GM15510 (cell line): Measurements from ENCODE around the gene IFITM1.

Experiments used
- POLR2A ChIP-seq: IDR thresholded peaks from 3 replicates; pipeline ENCODE4 v1.6.1; 2011; ENCODE audit warnings: borderline replicate concordance; ENCODE audit not compliant: insufficient read length; ENCODE audit errors: extremely low read depth

The IFITM1 gene

GRCh38 chr11:328012-328411, 14.2 kb downstream of the IFITM1 start:
- no peak for TF ChIP-seq POLR2A

DNA sequence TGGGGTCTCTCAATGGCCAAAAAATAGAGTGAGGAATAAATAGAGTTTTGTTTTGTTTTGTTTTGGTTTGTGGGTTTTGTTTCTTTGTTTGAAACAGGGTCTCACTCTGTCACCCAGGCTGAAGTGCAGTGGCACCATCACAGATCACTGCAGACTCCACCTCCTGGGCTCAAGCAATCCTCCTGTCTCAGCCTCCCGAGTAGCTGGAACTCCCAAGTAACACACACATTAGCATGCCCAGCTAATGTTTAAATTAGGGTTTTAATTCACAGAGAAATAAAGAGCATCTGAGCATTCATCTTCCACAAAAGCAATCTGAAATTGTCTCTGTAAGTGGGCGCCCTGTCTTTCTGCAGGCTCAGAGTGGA, 16.0 kb downstream of the IFITM1 start:
- no peak for TF ChIP-seq POLR2A

DNA sequence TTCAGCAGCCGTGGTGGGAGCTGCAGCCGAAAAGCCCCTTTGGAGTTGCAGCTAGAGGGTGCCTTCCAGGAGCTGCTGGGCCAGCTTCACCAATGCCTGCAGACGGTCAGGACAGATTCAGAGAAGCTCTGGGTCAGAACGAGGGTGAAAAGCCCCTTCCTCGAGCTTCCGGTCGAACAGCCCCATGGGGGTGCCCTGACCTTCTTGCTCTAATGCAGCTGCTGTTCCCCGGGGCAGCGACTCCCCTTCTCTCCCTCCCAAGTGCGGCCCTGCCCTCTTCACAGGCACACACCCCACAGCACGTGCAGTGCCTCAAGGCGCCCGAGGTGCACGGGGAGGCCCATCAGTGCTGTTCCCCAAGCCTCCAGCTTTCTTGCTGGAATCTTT, 16.5 kb downstream of the IFITM1 start:
- TF ChIP-seq POLR2A: peak; percentile 11

DNA sequence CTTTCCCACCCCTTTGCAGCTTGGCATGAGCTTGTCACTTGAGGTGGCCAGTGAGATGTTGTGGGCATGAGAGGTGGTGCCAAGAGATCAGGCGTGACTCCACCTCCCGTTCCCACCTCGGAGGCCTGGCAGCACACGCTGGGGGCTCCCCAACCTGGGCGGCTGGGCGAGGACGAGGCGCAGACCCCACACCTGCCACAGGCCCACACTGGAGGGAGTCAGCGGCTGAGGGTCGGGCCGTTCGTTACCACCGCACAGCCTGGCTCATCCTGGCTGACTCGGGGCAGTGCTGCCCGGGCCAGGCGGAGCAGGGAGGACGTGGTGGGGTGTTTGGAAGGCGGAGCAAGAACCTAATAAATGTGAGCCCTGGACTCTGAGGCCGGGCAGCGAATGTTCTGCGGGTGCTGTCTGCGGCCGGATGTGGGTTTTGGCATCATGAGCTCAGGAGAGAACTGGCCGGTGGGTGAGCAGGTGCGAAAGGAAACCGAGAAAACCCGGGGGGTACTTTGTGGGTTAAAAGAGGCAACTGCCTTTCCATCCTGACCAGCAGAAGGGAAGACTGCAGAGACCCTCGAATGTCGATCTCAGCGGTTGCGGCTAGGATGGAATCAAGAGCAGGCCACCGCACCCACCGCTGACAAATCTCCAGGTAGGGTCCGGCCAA, 17.0 kb downstream of the IFITM1 start:
- peak; percentile 3 for TF ChIP-seq POLR2A

- TF ChIP-seq POLR2A: no peak
Measured at GRCh38 chr11:331358-332060, 17.7 kb downstream of the IFITM1 start.

- TF ChIP-seq POLR2A: no peak
Measured at GRCh38 chr11:332651-333480, 19.0 kb downstream of the IFITM1 start.

DNA sequence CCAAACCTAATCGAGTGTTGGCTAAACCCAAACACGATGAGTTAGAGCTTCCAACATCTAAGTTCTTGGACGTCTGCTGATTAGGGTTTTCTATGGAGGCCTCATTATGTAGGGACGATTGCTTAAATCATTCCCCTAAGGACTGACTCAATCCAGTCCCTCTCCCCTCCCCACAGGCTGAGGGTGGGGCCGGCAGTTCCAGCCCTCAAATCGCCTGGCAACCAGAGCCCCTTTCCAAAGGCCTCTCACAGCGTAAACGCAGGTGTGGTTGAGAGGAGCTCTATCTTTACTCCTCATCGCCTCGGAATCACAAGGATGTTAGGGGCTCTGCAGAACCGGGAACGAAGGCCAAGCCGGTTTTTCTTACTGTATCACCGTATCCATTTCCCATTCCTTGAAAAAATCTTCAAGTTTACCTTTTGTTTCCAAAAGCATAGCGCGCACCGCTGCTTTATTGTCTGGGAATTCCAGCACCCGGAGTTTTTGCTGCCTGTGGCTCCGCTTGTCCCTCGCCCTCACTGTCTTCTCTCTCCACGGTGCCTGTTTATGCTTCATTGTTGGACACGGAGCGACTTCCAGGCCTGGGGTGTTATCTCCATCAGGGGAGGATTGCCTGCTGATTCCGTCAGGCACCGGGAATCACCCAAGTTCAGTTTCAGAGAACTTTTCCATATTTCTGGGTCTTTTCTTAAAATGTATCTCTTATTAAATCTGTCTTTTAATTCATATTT, 20.6 kb downstream of the IFITM1 start:
- no peak for TF ChIP-seq POLR2A

- TF ChIP-seq POLR2A: no peak
Measured at GRCh38 chr11:335779-336658, 22.2 kb downstream of the IFITM1 start.

DNA sequence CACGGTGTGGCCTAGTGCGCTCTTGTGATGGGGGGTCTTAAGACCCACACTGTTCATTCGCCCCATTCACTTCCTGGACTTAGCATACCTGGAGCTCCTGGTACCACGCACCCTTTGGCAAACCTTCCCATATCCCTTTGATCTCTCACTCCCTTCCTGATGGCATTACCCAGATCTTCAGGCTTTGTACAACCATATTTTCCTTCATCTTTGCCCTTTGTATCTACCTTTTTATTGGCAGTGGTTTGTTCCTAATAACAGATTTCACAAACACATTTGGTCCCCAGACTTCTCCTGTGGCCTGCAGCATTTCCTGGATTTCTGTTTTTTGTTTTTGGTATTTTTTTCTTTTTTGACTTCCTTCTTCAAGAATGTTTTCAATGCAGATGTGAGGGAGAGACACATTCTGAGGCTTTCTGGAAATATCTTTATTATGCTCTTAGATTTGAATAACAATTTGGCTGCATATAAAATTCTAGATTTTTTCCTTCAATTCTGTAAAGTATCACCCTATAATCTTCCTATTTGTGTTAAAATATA, 22.9 kb downstream of the IFITM1 start:
- no peak for TF ChIP-seq POLR2A

DNA sequence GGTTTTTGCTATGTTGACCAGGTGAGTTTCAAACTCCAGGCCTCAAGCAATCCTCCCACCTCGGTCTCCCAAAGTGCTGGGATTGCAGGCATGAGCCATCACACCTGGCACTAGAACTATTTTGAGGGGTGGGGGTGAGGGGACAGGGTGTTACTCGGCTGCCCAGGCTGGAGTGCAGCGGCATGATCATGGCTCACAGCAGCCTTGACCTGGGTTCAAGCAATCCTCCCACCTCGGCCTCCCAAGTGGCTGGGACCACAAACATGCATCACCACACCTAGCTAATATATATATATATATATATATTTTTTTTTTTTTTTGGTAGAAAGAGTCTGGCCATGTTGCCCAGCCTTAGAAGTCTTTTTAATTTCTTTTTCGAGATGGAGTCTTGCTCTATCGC, 23.9 kb downstream of the IFITM1 start:
- TF ChIP-seq POLR2A: no peak

DNA sequence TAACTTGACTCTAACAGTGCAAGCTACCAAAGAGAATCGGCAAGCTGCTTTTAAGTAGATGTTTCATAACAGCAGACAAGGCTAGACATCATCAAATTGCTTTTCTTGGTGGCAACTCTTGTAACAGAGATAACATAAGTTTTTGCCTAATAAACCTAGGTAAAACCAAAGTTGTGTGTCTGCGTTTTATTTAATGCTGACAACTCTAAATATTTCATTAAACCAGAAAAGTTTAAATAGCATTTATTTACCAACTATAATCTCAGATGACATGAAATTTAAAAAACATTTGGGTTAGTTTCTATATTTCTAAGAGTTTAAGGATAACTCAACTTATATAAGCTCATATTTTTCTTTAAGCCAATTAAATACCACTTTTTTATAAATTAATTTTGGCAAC, 26.1 kb downstream of the IFITM1 start:
- no peak for TF ChIP-seq POLR2A

DNA sequence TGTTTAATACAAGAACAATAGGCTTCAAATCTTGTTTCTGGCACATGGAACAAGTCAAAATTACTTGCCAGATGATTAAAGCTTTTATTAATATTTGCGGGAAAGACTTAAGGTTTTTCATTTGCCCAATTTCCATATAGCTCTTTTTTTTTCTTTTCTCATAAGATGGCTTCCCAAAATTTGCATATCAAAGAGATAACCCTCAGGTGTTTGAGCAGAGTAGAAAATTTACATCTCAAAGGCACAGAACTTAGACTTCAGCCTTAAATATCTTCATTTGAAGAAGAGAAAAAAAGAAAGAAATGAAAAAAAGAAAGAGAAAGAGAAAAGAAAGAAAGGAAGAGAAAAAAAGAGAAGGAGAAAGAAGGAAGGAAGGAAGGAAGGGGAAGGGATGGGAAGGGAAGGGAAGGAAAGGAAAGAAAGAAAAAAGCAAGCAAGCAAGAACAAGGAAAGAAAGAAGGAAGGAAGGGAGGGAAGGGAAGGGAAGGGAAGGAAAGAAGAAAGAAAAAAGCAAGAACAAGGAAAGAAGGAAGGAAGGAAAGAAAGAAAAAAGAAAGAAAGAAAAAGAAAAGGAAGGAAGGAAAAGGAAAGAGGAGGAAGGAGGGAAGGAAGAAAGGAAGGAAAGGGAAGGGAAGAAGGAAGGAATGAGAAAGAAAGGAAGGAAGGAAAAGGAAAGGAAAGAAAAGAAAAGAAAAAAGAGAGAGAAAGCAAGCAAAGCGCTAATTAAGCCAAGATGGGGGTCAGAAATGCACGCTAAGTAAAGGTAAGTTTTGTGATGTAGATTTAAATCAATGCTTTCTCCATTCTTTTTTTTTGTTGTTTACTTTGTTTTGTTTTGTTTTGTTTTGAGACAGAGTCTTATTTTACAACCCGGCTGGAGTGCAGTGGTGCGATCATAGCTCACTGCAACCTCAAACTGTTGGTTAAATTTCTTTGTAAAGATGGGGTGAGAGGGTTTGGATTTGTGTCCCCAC, 27.0 kb downstream of the IFITM1 start:
- TF ChIP-seq POLR2A: no peak

GRCh38 chr11:342328-342727, 28.5 kb downstream of the IFITM1 start:
- TF ChIP-seq POLR2A: no peak

GRCh38 chr11:344836-345578, 31.2 kb downstream of the IFITM1 start:
- no peak for TF ChIP-seq POLR2A
